IMR-90 (cell line): ENCODE measurements around the gene SPATA21. TPM values are rescaled to one million over a fixed set of nuclear protein-coding genes. Genes with fewer than 3 reads are reported as not detected.

Experiments
- ATAC-seq: fragments of 200-7000 bp; cut with Tn5 transposase; 2 replicates; pipeline ENCODE4 v1.9.1; 2020; ENCODE audit warnings: low read depth, mild to moderate bottlenecking, moderate library complexity
- BruUV-seq: library from RNA; stranded (reverse); fragments of 400-500 nt; replicated peaks from 2 replicates; lab custom pipeline; 2021; lab: Mats Ljungman, UMichigan
- CTCF ChIA-PET: fragments of 300-600 bp; formaldehyde crosslinking; extraction: SDS; loops from one replicate; lab custom pipeline; 2021; ENCODE audit warnings: antibody characterized with exemption; lab: Yijun Ruan, JAX
- POLR2A ChIA-PET: fragments of 300-600 bp; sonication (Branson Sonifier 250); formaldehyde crosslinking; loops from one replicate; lab custom pipeline; 2022; ENCODE audit warnings: antibody characterized with exemption; ENCODE audit not compliant: unreplicated experiment; lab: Charles Lee
- DNase-seq: peaks from one replicate; pipeline ENCODE4 v3.0.0; 2013
- H2AFZ ChIP-seq: replicated peaks from 2 replicates; pipeline ENCODE3; 2013; ENCODE audit warnings: low read length, mild to moderate bottlenecking; ENCODE audit not compliant: poor library complexity
- H2AK5ac ChIP-seq: 2 replicates; pipeline ENCODE4 v1.6.1; 2013; ENCODE audit warnings: low read depth, low read length, inconsistent platforms
- H2AK9ac ChIP-seq: replicated peaks from 2 replicates; pipeline ENCODE3; 2013; ENCODE audit warnings: mild to moderate bottlenecking, low read depth, low read length, moderate library complexity; ENCODE audit not compliant: poor library complexity
- H2BK120ac ChIP-seq: 2 replicates; pipeline ENCODE4 v1.6.1; 2013; ENCODE audit warnings: low read depth, low read length, inconsistent platforms
- H2BK15ac ChIP-seq: 3 replicates; pipeline ENCODE4 v1.6.1; 2013; ENCODE audit warnings: low read depth, low read length, inconsistent platforms
- H2BK20ac ChIP-seq: 2 replicates; pipeline ENCODE4 v1.6.1; 2013; ENCODE audit warnings: low read depth, mild to moderate bottlenecking, inconsistent platforms, low read length, moderate library complexity
- H2BK5ac ChIP-seq: 2 replicates; pipeline ENCODE4 v1.6.1; 2013; ENCODE audit warnings: mild to moderate bottlenecking, low read depth, low read length, inconsistent platforms; ENCODE audit not compliant: poor library complexity, severe bottlenecking
- H3K14ac ChIP-seq: replicated peaks from 2 replicates; pipeline ENCODE4 v1.6.1; 2013; ENCODE audit warnings: low read depth, low read length, inconsistent platforms
- H3K18ac ChIP-seq: 2 replicates; pipeline ENCODE4 v1.6.1; 2013; ENCODE audit warnings: low read depth, low read length, control low read depth
- H3K23ac ChIP-seq: 2 replicates; pipeline ENCODE4 v1.6.1; 2013; ENCODE audit warnings: low read depth, low read length, inconsistent platforms
- H3K27ac ChIP-seq: 2 replicates; pipeline ENCODE4 v1.5.1; 2013; ENCODE audit warnings: mild to moderate bottlenecking, control low read depth, low read length; ENCODE audit not compliant: insufficient read depth
- H3K27me3 ChIP-seq: 2 replicates; pipeline ENCODE4 v1.6.1; 2013; ENCODE audit warnings: low read length; ENCODE audit not compliant: control insufficient read depth, insufficient read depth
- H3K36me3 ChIP-seq: 2 replicates; pipeline ENCODE4 v1.6.1; 2013; ENCODE audit warnings: low read length, mixed read lengths; ENCODE audit not compliant: control insufficient read depth, insufficient read depth
- H3K4ac ChIP-seq: 2 replicates; pipeline ENCODE4 v1.6.1; 2013; ENCODE audit warnings: low read depth, low read length, inconsistent platforms
- H3K4me1 ChIP-seq: 2 replicates; pipeline ENCODE4 v1.6.1; 2013; ENCODE audit warnings: low read length, mixed read lengths; ENCODE audit not compliant: control insufficient read depth, insufficient read depth
- H3K4me2 ChIP-seq: 2 replicates; pipeline ENCODE4 v1.6.1; 2013; ENCODE audit warnings: low read depth, mild to moderate bottlenecking, control low read depth, low read length, moderate library complexity
- H3K4me3 ChIP-seq: 2 replicates; pipeline ENCODE4 v1.5.1; 2013; ENCODE audit warnings: low read depth, mild to moderate bottlenecking, control low read depth, low read length, moderate library complexity; ENCODE audit not compliant: insufficient read depth
- H3K56ac ChIP-seq: 2 replicates; pipeline ENCODE4 v1.6.1; 2013; ENCODE audit warnings: low read length, inconsistent platforms; ENCODE audit not compliant: insufficient read depth; ENCODE audit errors: extremely low read depth
- H3K79me1 ChIP-seq, 2 experiments: 2 replicates each; pipeline ENCODE4 v1.6.1; 2013; ENCODE audit warnings: low read length in 2 of 2, inconsistent platforms in 1 of 2, low read depth in 1 of 2
- H3K9ac ChIP-seq: 2 replicates; pipeline ENCODE4 v1.6.1; 2013; ENCODE audit warnings: low read depth, low read length, control low read depth
- H3K9me1 ChIP-seq: 2 replicates; pipeline ENCODE4 v1.6.1; 2013; ENCODE audit warnings: low read length, inconsistent platforms; ENCODE audit not compliant: insufficient read depth
- H3K9me3 ChIP-seq: 2 replicates; pipeline ENCODE4 v1.6.1; 2013; ENCODE audit warnings: low read length; ENCODE audit not compliant: control insufficient read depth, insufficient read depth
- H4K20me1 ChIP-seq: 2 replicates; pipeline ENCODE4 v1.6.1; 2013; ENCODE audit warnings: low read length, inconsistent platforms; ENCODE audit not compliant: insufficient read depth
- H4K5ac ChIP-seq: 2 replicates; pipeline ENCODE4 v1.6.1; 2013; ENCODE audit warnings: mild to moderate bottlenecking, low read depth, low read length, control low read depth
- H4K8ac ChIP-seq, 2 experiments: 2 replicates each; pipeline ENCODE4 v1.6.1; 2013; ENCODE audit warnings: low read depth in 2 of 2, low read length in 2 of 2, control low read depth in 1 of 2, inconsistent platforms in 1 of 2
- H4K91ac ChIP-seq: 2 replicates; pipeline ENCODE4 v1.6.1; 2013; ENCODE audit warnings: low read depth, low read length, inconsistent platforms; ENCODE audit not compliant: insufficient read depth
- FOS ChIP-seq: fragments of 150-350 bp; IDR thresholded peaks from 2 replicates; pipeline ENCODE4 v1.6.1; 2016; ENCODE audit warnings: low read depth, low read length
- MAFK ChIP-seq: IDR thresholded peaks from 2 replicates; pipeline ENCODE4 v1.6.1; 2012; ENCODE audit warnings: low read depth, low read length, improper control_type of control experiment
- RCOR1 ChIP-seq: IDR thresholded peaks from 2 replicates; pipeline ENCODE4 v1.6.1; 2012; ENCODE audit warnings: mild to moderate bottlenecking, low read length, improper control_type of control experiment; ENCODE audit not compliant: insufficient replicate concordance
- RFX5 ChIP-seq: IDR thresholded peaks from 2 replicates; pipeline ENCODE4 v1.8.0; 2012; ENCODE audit warnings: low read depth, mild to moderate bottlenecking, low read length, moderate library complexity
- WGBS, 2 experiments: methylation state at CpG; one replicate each; pipeline versions ENCODE4 v1.1.5 to v1.1.7; 2013; ENCODE audit warnings: missing lambda C conversion rate in 2 of 2; ENCODE audit not compliant: insufficient read length in 1 of 2; ENCODE audit errors: extremely low coverage in 2 of 2; 5-methylcytosine and 5-hydroxymethylcytosine counted together
- dilution Hi-C: fragments of 300-500 bp; cut with HindIII; formaldehyde crosslinking; loops from one replicate; pipeline ENCODE4 v1.14.3; 2018; ENCODE audit warnings: low sequenced_read_pairs; ENCODE audit not compliant: unreplicated experiment
- in situ Hi-C: fragments of 300-500 bp; cut with MboI; formaldehyde crosslinking; loops from 3 replicates; pipeline ENCODE4 v1.14.3; 2019; ENCODE audit warnings: low sequenced_read_pairs, inconsistent platforms, mixed read lengths
- intact Hi-C: fragments of 100-400 bp; cut with micrococcal nuclease; formaldehyde crosslinking; loops from 2 replicates; pipeline ENCODE4 v1.10.0; 2022
- polyA plus RNA-seq, 3 experiments: library from polyadenylated mRNA; depleted of rRNA; stranded (reverse); fragments of >200 nt; gene quantifications; 2 replicates each; pipeline ENCODE4 v1.2.3, GENCODE V29; 2012; ENCODE audit warnings: low replicate concordance in 1 of 3
- total RNA-seq: library from RNA; depleted of rRNA; stranded (reverse); fragments of >200 nt; gene quantifications from 2 replicates; pipeline ENCODE4 v1.2.3, GENCODE V29; 2012
- TF ChIP-seq, protein P1 (sequence below): fragments of 150-350 bp; IDR thresholded peaks from 2 replicates; pipeline ENCODE4 v1.6.1; 2016; ENCODE audit warnings: low read depth, mild to moderate bottlenecking, low read length, moderate library complexity, borderline replicate concordance

The SPATA21 gene
- total and polyA plus RNA-seq, 2 of the 4 experiments (the other 2 are of a cell fraction): not detected

GRCh38 chr1:16356867-16357266 lies 80.4 kb downstream of the SPATA21 start:
- no peak overlapping the region for H4K8ac ChIP-seq
- no TSS peak for BruUV-seq
- H3K4ac ChIP-seq: no peak overlapping the region
- no peak overlapping the region for H3K9ac ChIP-seq
- no peak overlapping the region for H3K23ac ChIP-seq
- in situ Hi-C loops: no loop called here
- no peak overlapping the region for H2AK9ac ChIP-seq
- no peak overlapping the region for H2AFZ ChIP-seq
- H3K27ac ChIP-seq: no peak overlapping the region
- CTCF ChIA-PET: no interaction called here
- TF ChIP-seq RCOR1 (no peak), FOS (no peak), MAFK (no peak), RFX5 (no peak)
- TF ChIP-seq, protein P1, sequence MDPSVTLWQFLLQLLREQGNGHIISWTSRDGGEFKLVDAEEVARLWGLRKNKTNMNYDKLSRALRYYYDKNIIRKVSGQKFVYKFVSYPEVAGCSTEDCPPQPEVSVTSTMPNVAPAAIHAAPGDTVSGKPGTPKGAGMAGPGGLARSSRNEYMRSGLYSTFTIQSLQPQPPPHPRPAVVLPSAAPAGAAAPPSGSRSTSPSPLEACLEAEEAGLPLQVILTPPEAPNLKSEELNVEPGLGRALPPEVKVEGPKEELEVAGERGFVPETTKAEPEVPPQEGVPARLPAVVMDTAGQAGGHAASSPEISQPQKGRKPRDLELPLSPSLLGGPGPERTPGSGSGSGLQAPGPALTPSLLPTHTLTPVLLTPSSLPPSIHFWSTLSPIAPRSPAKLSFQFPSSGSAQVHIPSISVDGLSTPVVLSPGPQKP: no peak
- no peaks in the 10 kb centered on the region for H3K36me3 ChIP-seq
- no peaks in the 10 kb centered on the region for H3K27me3 ChIP-seq
- H4K91ac ChIP-seq: no peak overlapping the region
- no peak overlapping the region for H3K14ac ChIP-seq
- H3K18ac ChIP-seq: no peak overlapping the region
- H3K79me1 ChIP-seq: peaks cover 0 to 15% of the 10 kb centered on the region in 2 experiments; a peak in 3 of 4 replicates
- dilution Hi-C loops: no loop called here
- H2BK5ac ChIP-seq: no peak overlapping the region
- POLR2A ChIA-PET: no interaction called here
- WGBS, 2 experiments: no CpG with 5 or more reads among the region's 3 CpGs
- peaks cover 8% of the 10 kb centered on the region for H3K9me1 ChIP-seq
- ATAC-seq: no peak
- intact Hi-C loops: loop anchor here (10.0 kb wide), 1 partner anchor 92 kb away; no protein-coding TSS in a partner anchor
- H3K9me3 ChIP-seq: no peaks in the 10 kb centered on the region
- no peak overlapping the region for H2AK5ac ChIP-seq
- no peak overlapping the region for H2BK120ac ChIP-seq
- H3K4me3 ChIP-seq: no peak overlapping the region
- no peak overlapping the region for H2BK15ac ChIP-seq
- peaks cover 4% of the 10 kb centered on the region for H3K4me1 ChIP-seq
- no peak overlapping the region for H3K56ac ChIP-seq
- H4K20me1 ChIP-seq: 0 out of 2 replicates have a peak, but pooled peaks cover 3% of the 10 kb centered on the region
- no peak for DNase-seq
- no peak overlapping the region for H3K4me2 ChIP-seq
- H4K5ac ChIP-seq: no peak overlapping the region
- H2BK20ac ChIP-seq: no peak overlapping the region
